IMR-90 (cell line): ENCODE data around the gene CC2D2A. TPM values are rescaled to one million over a fixed set of nuclear protein-coding genes. Genes with fewer than 3 reads are reported as not detected.
A peak's percentile ranks its signal among the peaks of the same experiment; 100 is the strongest.

Experiments used
- ATAC-seq: fragments of 200-7000 bp; cut with Tn5 transposase; 2 replicates; pipeline ENCODE4 v1.9.1; 2020; ENCODE audit warnings: low read depth, mild to moderate bottlenecking, moderate library complexity
- BruUV-seq: library from RNA; stranded (reverse); fragments of 400-500 nt; replicated peaks from 2 replicates; lab custom pipeline; 2021; lab: Mats Ljungman, UMichigan
- CTCF ChIA-PET: fragments of 300-600 bp; formaldehyde crosslinking; extraction: SDS; loops from one replicate; lab custom pipeline; 2021; ENCODE audit warnings: antibody characterized with exemption; lab: Yijun Ruan, JAX
- POLR2A ChIA-PET: fragments of 300-600 bp; sonication (Branson Sonifier 250); formaldehyde crosslinking; loops from one replicate; lab custom pipeline; 2022; ENCODE audit warnings: antibody characterized with exemption; ENCODE audit not compliant: unreplicated experiment; lab: Charles Lee
- DNase-seq: peaks from one replicate; pipeline ENCODE4 v3.0.0; 2013
- H2AFZ ChIP-seq: replicated peaks from 2 replicates; pipeline ENCODE3; 2013; ENCODE audit warnings: low read length, mild to moderate bottlenecking; ENCODE audit not compliant: poor library complexity
- H2AK5ac ChIP-seq: 2 replicates; pipeline ENCODE4 v1.6.1; 2013; ENCODE audit warnings: low read depth, low read length, inconsistent platforms
- H2AK9ac ChIP-seq: replicated peaks from 2 replicates; pipeline ENCODE3; 2013; ENCODE audit warnings: mild to moderate bottlenecking, low read depth, low read length, moderate library complexity; ENCODE audit not compliant: poor library complexity
- H2BK120ac ChIP-seq: 2 replicates; pipeline ENCODE4 v1.6.1; 2013; ENCODE audit warnings: low read depth, low read length, inconsistent platforms
- H2BK15ac ChIP-seq: 3 replicates; pipeline ENCODE4 v1.6.1; 2013; ENCODE audit warnings: low read depth, low read length, inconsistent platforms
- H2BK20ac ChIP-seq: 2 replicates; pipeline ENCODE4 v1.6.1; 2013; ENCODE audit warnings: low read depth, mild to moderate bottlenecking, inconsistent platforms, low read length, moderate library complexity
- H2BK5ac ChIP-seq: 2 replicates; pipeline ENCODE4 v1.6.1; 2013; ENCODE audit warnings: mild to moderate bottlenecking, low read depth, low read length, inconsistent platforms; ENCODE audit not compliant: poor library complexity, severe bottlenecking
- H3K14ac ChIP-seq: replicated peaks from 2 replicates; pipeline ENCODE4 v1.6.1; 2013; ENCODE audit warnings: low read depth, low read length, inconsistent platforms
- H3K18ac ChIP-seq: 2 replicates; pipeline ENCODE4 v1.6.1; 2013; ENCODE audit warnings: low read depth, low read length, control low read depth
- H3K23ac ChIP-seq: 2 replicates; pipeline ENCODE4 v1.6.1; 2013; ENCODE audit warnings: low read depth, low read length, inconsistent platforms
- H3K27ac ChIP-seq: 2 replicates; pipeline ENCODE4 v1.5.1; 2013; ENCODE audit warnings: mild to moderate bottlenecking, control low read depth, low read length; ENCODE audit not compliant: insufficient read depth
- H3K27me3 ChIP-seq: 2 replicates; pipeline ENCODE4 v1.6.1; 2013; ENCODE audit warnings: low read length; ENCODE audit not compliant: control insufficient read depth, insufficient read depth
- H3K36me3 ChIP-seq: 2 replicates; pipeline ENCODE4 v1.6.1; 2013; ENCODE audit warnings: low read length, mixed read lengths; ENCODE audit not compliant: control insufficient read depth, insufficient read depth
- H3K4ac ChIP-seq: 2 replicates; pipeline ENCODE4 v1.6.1; 2013; ENCODE audit warnings: low read depth, low read length, inconsistent platforms
- H3K4me1 ChIP-seq: 2 replicates; pipeline ENCODE4 v1.6.1; 2013; ENCODE audit warnings: low read length, mixed read lengths; ENCODE audit not compliant: control insufficient read depth, insufficient read depth
- H3K4me2 ChIP-seq: 2 replicates; pipeline ENCODE4 v1.6.1; 2013; ENCODE audit warnings: low read depth, mild to moderate bottlenecking, control low read depth, low read length, moderate library complexity
- H3K4me3 ChIP-seq: 2 replicates; pipeline ENCODE4 v1.5.1; 2013; ENCODE audit warnings: low read depth, mild to moderate bottlenecking, control low read depth, low read length, moderate library complexity; ENCODE audit not compliant: insufficient read depth
- H3K56ac ChIP-seq: 2 replicates; pipeline ENCODE4 v1.6.1; 2013; ENCODE audit warnings: low read length, inconsistent platforms; ENCODE audit not compliant: insufficient read depth; ENCODE audit errors: extremely low read depth
- H3K79me1 ChIP-seq, 2 experiments: 2 replicates each; pipeline ENCODE4 v1.6.1; 2013; ENCODE audit warnings: low read length in 2 of 2, inconsistent platforms in 1 of 2, low read depth in 1 of 2
- H3K9ac ChIP-seq: 2 replicates; pipeline ENCODE4 v1.6.1; 2013; ENCODE audit warnings: low read depth, low read length, control low read depth
- H3K9me1 ChIP-seq: 2 replicates; pipeline ENCODE4 v1.6.1; 2013; ENCODE audit warnings: low read length, inconsistent platforms; ENCODE audit not compliant: insufficient read depth
- H3K9me3 ChIP-seq: 2 replicates; pipeline ENCODE4 v1.6.1; 2013; ENCODE audit warnings: low read length; ENCODE audit not compliant: control insufficient read depth, insufficient read depth
- H4K20me1 ChIP-seq: 2 replicates; pipeline ENCODE4 v1.6.1; 2013; ENCODE audit warnings: low read length, inconsistent platforms; ENCODE audit not compliant: insufficient read depth
- H4K5ac ChIP-seq: 2 replicates; pipeline ENCODE4 v1.6.1; 2013; ENCODE audit warnings: mild to moderate bottlenecking, low read depth, low read length, control low read depth
- H4K8ac ChIP-seq, 2 experiments: 2 replicates each; pipeline ENCODE4 v1.6.1; 2013; ENCODE audit warnings: low read depth in 2 of 2, low read length in 2 of 2, control low read depth in 1 of 2, inconsistent platforms in 1 of 2
- H4K91ac ChIP-seq: 2 replicates; pipeline ENCODE4 v1.6.1; 2013; ENCODE audit warnings: low read depth, low read length, inconsistent platforms; ENCODE audit not compliant: insufficient read depth
- BHLHE40 ChIP-seq: fragments of 150-350 bp; IDR thresholded peaks from 2 replicates; pipeline ENCODE4 v1.6.1; 2016; ENCODE audit warnings: mild to moderate bottlenecking, low read depth, low read length
- CEBPB ChIP-seq: IDR thresholded peaks from 2 replicates; pipeline ENCODE4 v1.6.1; 2012; ENCODE audit warnings: low read depth, low read length, improper control_type of control experiment
- FOS ChIP-seq: fragments of 150-350 bp; IDR thresholded peaks from 2 replicates; pipeline ENCODE4 v1.6.1; 2016; ENCODE audit warnings: low read depth, low read length
- MAZ ChIP-seq: IDR thresholded peaks from 2 replicates; pipeline ENCODE4 v1.6.1; 2012; ENCODE audit warnings: low read depth, mild to moderate bottlenecking, low read length, improper control_type of control experiment, moderate library complexity, borderline replicate concordance
- RCOR1 ChIP-seq: IDR thresholded peaks from 2 replicates; pipeline ENCODE4 v1.6.1; 2012; ENCODE audit warnings: mild to moderate bottlenecking, low read length, improper control_type of control experiment; ENCODE audit not compliant: insufficient replicate concordance
- SMC3 ChIP-seq: fragments of 150-350 bp; IDR thresholded peaks from 2 replicates; pipeline ENCODE4 v1.6.1; 2016; ENCODE audit warnings: low read depth, mild to moderate bottlenecking, antibody characterized with exemption, low read length, moderate library complexity
- WGBS, 2 experiments: methylation state at CpG; one replicate each; pipeline versions ENCODE4 v1.1.5 to v1.1.7; 2013; ENCODE audit warnings: missing lambda C conversion rate in 2 of 2; ENCODE audit not compliant: insufficient read length in 1 of 2; ENCODE audit errors: extremely low coverage in 2 of 2; 5-methylcytosine and 5-hydroxymethylcytosine counted together
- dilution Hi-C: fragments of 300-500 bp; cut with HindIII; formaldehyde crosslinking; loops from one replicate; pipeline ENCODE4 v1.14.3; 2018; ENCODE audit warnings: low sequenced_read_pairs; ENCODE audit not compliant: unreplicated experiment
- in situ Hi-C: fragments of 300-500 bp; cut with MboI; formaldehyde crosslinking; loops from 3 replicates; pipeline ENCODE4 v1.14.3; 2019; ENCODE audit warnings: low sequenced_read_pairs, inconsistent platforms, mixed read lengths
- intact Hi-C: fragments of 100-400 bp; cut with micrococcal nuclease; formaldehyde crosslinking; loops from 2 replicates; pipeline ENCODE4 v1.10.0; 2022
- polyA plus RNA-seq, 3 experiments: library from polyadenylated mRNA; depleted of rRNA; stranded (reverse); fragments of >200 nt; gene quantifications; 2 replicates each; pipeline ENCODE4 v1.2.3, GENCODE V29; 2012; ENCODE audit warnings: low replicate concordance in 1 of 3
- total RNA-seq: library from RNA; depleted of rRNA; stranded (reverse); fragments of >200 nt; gene quantifications from 2 replicates; pipeline ENCODE4 v1.2.3, GENCODE V29; 2012

CC2D2A gene
- total and polyA plus RNA-seq, 2 of the 4 experiments (the other 2 are of a cell fraction): 20.8 to 26.3 TPM

DNA sequence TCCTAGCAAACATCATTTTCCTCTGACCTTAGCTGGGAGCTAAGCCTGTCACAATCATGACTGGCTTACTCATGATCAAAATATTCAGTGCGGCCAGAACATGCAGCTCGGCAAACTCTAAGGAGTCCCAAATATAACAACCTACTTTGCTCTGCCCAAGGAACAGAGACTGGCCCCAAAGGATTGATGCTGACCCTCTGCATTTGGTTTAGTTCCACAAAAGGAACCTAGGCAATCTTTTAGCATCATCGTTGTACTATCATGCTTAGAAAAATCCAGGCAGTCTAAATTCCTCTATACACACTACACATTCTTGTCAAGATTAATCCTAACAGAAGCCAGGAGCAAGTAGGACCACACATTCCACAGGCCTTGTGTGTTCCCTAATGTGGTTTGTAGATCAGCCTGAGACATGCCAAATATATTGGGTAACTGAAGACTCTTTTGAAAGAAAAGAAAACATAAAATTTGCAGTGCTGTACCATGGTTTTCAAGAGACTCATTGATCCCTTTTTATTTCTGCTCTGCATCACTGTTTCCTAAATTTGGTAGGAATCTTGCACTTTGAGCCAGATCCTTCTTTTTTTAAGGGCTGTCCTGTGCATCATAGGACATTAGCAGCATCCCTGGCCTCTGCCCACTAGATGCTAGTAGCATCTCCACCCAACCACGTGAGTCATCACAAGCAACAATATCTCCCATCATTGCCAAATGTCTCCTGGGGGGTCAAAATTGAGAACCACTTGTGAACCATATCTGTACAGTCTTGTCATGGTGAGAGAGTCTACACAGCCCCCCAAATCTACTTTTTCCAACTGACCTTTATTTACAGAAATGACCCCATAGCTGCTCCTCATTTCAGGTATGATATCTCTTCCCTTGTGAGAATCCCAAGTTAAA, 17.6 kb upstream of the CC2D2A start:
- CTCF ChIA-PET: interaction anchor here (0.6 to 1.0 kb wide), 3 partner anchors 11 to 1696 kb away, joined by 3 read pairs; no protein-coding TSS in a partner anchor
- dilution Hi-C loops: no loop called here

More for the DNA sequence above, 17.6 kb upstream of the CC2D2A start:
- no peaks in the 10 kb centered on the region for H3K36me3 ChIP-seq
- no peaks in the 10 kb centered on the region for H3K79me1 ChIP-seq
- H3K9ac ChIP-seq: no peak overlapping the region
- H4K91ac ChIP-seq: peak overlapping the region; percentile 94
- peak overlapping the region; percentile 88; the same call in 1 of the 2 replicates for H3K56ac ChIP-seq
- H4K20me1 ChIP-seq: peaks cover 8% of the 10 kb centered on the region; the same call in 1 of the 2 replicates
- no TSS peak for BruUV-seq
- peaks cover 28% of the 10 kb centered on the region for H3K4me1 ChIP-seq
- DNase-seq: peak; percentile 98
- H2BK5ac ChIP-seq: peak overlapping the region; percentile 86
- in situ Hi-C loops (loop anchor here (10.0 to 25.0 kb wide), 4 partner anchors 117 to 1815 kb away; partner anchors contain the start of gene BOD1L1), intact Hi-C loops (loop anchor here (1.0 kb wide), 3 partner anchors 51 to 218 kb away; no protein-coding TSS in a partner anchor)
- peak overlapping the region; percentile 75 for H3K18ac ChIP-seq
- peak overlapping the region; percentile 95 for H3K14ac ChIP-seq
- peak overlapping the region; percentile 53 to 65; a peak in 3 of 4 replicates for H4K8ac ChIP-seq
- no peak overlapping the region for H3K4me3 ChIP-seq
- H3K23ac ChIP-seq: peak overlapping the region; percentile 78
- peak overlapping the region; percentile 34 for H2AFZ ChIP-seq
- peak overlapping the region; percentile 49 for H3K4me2 ChIP-seq
- H3K27ac ChIP-seq: peak overlapping the region; percentile 90
- no peaks in the 10 kb centered on the region for H3K9me3 ChIP-seq
- peak overlapping the region; percentile 97 for H2BK20ac ChIP-seq
- H2AK9ac ChIP-seq: no peak overlapping the region
- H3K27me3 ChIP-seq: no peaks in the 10 kb centered on the region
- H4K5ac ChIP-seq: peak overlapping the region; percentile 39
- no peak overlapping the region for H2AK5ac ChIP-seq
- H3K4ac ChIP-seq: peak overlapping the region; percentile 95
- TF ChIP-seq SMC3 (no peak), MAZ (no peak), BHLHE40 (0 out of 2 replicates have a peak, but pooled peaks have one; percentile 34), CEBPB (peak; percentile 68), RCOR1 (peak; percentile 41), FOS (peak; percentile 39; the same call in 1 of the 2 replicates)
- WGBS, 2 experiments: no CpG with 5 or more reads among the region's 4 CpGs
- ATAC-seq: peak; percentile 89
- POLR2A ChIA-PET: interaction anchor here (0.8 kb wide), 1 partner anchor 31 kb away, joined by 3 read pairs; no protein-coding TSS in a partner anchor
- H2BK120ac ChIP-seq: peak overlapping the region; percentile 95
- H3K9me1 ChIP-seq: peaks cover 18% of the 10 kb centered on the region
- peak overlapping the region; percentile 40; the same call in 2 of the 3 replicates for H2BK15ac ChIP-seq
